Body of pancreas (tissue), 4 donors: ENCODE measurements around the gene HIP1R. TPM values are rescaled to one million over a fixed set of nuclear protein-coding genes. Genes with fewer than 3 reads are reported as not detected.

ENCODE experiments used
- ATAC-seq: fragments of 150-250 bp; one replicate; pipeline ENCODE4 v1.9.1; 2016
- DNase-seq, 4 donors: peaks; one replicate each; pipeline ENCODE4 v3.0.0-alpha.2; 2019
- H3K27ac ChIP-seq, 4 donors: fragments of 200-600 bp; sonication (generic); 1 replicate in 3 of 4; 2 replicates in 1 of 4; pipeline versions ENCODE4 v1.5.1 to v1.6.1; 2016 to 2019; ENCODE audit warnings: mild to moderate bottlenecking in 1 of 4, mixed read lengths in 1 of 4, moderate library complexity in 1 of 4
- H3K27me3 ChIP-seq, 2 donors: fragments of 200-600 bp; sonication (generic); one replicate each; pipeline ENCODE4 v1.6.0; 2016; ENCODE audit warnings: mild to moderate bottlenecking in 1 of 2
- H3K36me3 ChIP-seq, 2 donors: fragments of 200-600 bp; sonication (generic); replicated peaks in 1 of 2; 2 replicates each; pipeline ENCODE4 v1.5.1; 2016; ENCODE audit warnings: low read depth in 2 of 2; ENCODE audit not compliant: insufficient read depth in 1 of 2
- H3K4me1 ChIP-seq: fragments of 200-600 bp; sonication (generic); one replicate; pipeline ENCODE4 v1.6.0; 2016
- H3K4me3 ChIP-seq, 2 donors: fragments of 200-600 bp; sonication (generic); 1 replicate in 1 of 2; 2 replicates in 1 of 2; pipeline ENCODE4 v1.5.1; 2016 to 2019
- H3K9me3 ChIP-seq, 3 donors: fragments of 200-600 bp; sonication (generic); 1 replicate in 2 of 3; 2 replicates in 1 of 3; pipeline ENCODE4 v1.5.1; 2016
- POLR2A ChIP-seq, 3 donors: fragments of 450-650 bp; IDR thresholded peaks; one replicate each; pipeline ENCODE4 v1.6.1; 2016; ENCODE audit warnings: antibody characterized with exemption in 3 of 3, mild to moderate bottlenecking in 2 of 3
- WGBS, 2 donors: methylation state at CpG; one replicate each; pipeline ENCODE4 v1.1.5; 2017; 5-methylcytosine and 5-hydroxymethylcytosine counted together
- intact Hi-C: fragments of 100-400 bp; cut with DNase I; formaldehyde crosslinking; loops from one replicate; pipeline ENCODE4 v1.15.1; 2023
- total RNA-seq, 2 donors: library from RNA; depleted of rRNA; stranded (reverse); fragments of >200 nt; gene quantifications; one replicate each; pipeline ENCODE4 v1.1.0, GENCODE V29; 2016
- TF ChIP-seq, protein P1 (sequence below), 7 experiments: fragments of 450-650 bp in 4 of 7; fragments of 200-600 bp in 3 of 7; sonication (generic) in 3 of 7; IDR thresholded peaks; one replicate each; pipeline ENCODE4 v1.5.1; 2016 to 2019; ENCODE audit warnings: antibody characterized with exemption in 7 of 7

Gene HIP1R
- total RNA-seq, 2 donors from 2014 or later: 111 to 183 TPM

DNA sequence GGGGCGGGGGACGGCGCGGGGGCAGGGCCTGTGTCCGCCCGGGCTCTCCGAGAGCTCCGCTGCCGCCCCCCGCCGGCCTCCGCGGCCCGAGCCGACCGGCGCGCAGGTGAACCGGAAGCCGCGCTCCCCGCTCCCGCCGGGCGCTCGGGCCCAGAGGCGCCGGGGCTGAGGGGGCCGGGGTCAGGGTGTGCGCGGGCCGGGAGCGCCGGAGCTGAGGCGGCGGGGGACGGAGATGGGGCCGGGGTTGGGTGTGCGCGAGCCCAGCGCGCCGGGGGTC lies 431 bp downstream of the HIP1R start:
- peak; percentile 52 for ATAC-seq
- peak overlapping the region; percentile 68 to 93 (median 83) for H3K27ac ChIP-seq
- intact Hi-C loops: no loop called here
- no peaks in the 10 kb centered on the region for H3K9me3 ChIP-seq
- no peaks in the 10 kb centered on the region for H3K27me3 ChIP-seq
- peak; percentile 43 to 63 (median 49) for DNase-seq
- WGBS, 2 donors: 0% methylated on average over 2 of the region's 43 CpGs; no CpG with 5 or more reads in 1 of the 2 donors
- peaks cover 49% of the 10 kb centered on the region for H3K4me1 ChIP-seq
- H3K4me3 ChIP-seq: peak overlapping the region; percentile 19 to 61
- H3K36me3 ChIP-seq: no peaks in the 10 kb centered on the region
- no peak for TF ChIP-seq POLR2A (IDR thresholded peaks at IDR 0.05)
- TF ChIP-seq, protein P1, sequence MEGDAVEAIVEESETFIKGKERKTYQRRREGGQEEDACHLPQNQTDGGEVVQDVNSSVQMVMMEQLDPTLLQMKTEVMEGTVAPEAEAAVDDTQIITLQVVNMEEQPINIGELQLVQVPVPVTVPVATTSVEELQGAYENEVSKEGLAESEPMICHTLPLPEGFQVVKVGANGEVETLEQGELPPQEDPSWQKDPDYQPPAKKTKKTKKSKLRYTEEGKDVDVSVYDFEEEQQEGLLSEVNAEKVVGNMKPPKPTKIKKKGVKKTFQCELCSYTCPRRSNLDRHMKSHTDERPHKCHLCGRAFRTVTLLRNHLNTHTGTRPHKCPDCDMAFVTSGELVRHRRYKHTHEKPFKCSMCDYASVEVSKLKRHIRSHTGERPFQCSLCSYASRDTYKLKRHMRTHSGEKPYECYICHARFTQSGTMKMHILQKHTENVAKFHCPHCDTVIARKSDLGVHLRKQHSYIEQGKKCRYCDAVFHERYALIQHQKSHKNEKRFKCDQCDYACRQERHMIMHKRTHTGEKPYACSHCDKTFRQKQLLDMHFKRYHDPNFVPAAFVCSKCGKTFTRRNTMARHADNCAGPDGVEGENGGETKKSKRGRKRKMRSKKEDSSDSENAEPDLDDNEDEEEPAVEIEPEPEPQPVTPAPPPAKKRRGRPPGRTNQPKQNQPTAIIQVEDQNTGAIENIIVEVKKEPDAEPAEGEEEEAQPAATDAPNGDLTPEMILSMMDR (IDR thresholded peaks at IDR 0.05): peak in 1 of 7 experiments; percentile 8

DNA sequence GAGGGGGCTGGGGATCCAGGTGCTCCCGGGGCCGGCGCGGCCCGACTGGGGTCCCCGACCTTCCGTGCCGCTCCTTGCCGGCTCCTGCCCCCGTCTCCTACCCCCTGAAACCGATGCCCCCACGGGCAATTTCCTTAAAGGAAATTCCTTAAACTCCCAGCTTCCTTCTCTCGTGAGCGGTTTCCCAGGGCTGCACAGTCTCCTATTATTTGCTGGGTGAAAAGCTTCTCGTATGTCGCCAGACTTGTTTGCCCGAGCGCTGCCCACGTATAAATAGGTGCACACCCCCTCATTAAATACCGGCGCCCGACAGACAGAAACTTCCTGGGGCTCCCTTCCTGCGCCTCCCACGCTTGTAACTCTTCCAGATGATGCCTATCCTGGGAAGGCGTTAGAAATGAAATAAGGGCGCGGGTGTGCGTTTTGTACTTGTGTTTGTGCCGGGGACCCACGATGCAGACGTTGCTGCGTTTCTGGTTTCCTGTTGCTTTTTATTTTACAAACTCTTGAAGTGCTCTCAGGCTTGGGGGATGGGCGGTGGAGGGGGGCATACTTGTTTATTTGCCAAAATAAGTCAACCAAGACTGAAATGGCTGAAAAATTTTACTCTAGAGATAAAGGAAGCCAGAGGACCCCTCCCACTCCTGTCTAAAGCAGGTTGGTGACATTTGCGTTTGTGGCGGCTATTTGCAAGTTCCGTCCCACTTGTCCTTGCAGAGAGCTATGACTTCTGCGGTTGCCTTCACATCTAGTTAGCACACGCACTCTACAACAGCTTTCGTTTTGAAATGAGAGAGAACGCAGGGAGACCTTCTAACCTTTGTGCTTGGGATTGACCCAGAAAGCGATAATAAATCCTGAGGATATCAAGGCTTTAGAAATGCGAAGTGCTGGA lies 1.0 kb downstream of the HIP1R start:
- intact Hi-C loops: no loop called here
- peak; percentile 18 to 71 (median 57) for TF ChIP-seq POLR2A (IDR thresholded peaks at IDR 0.05)
- TF ChIP-seq, protein P1 (IDR thresholded peaks at IDR 0.05): no peak
- no peaks in the 10 kb centered on the region for H3K27me3 ChIP-seq
- H3K27ac ChIP-seq: peak overlapping the region; percentile 68 to 93 (median 83)
- H3K9me3 ChIP-seq: no peaks in the 10 kb centered on the region
- WGBS, 2 donors: 0 to 1% methylated on average over 26 to 42 of the region's 42 CpGs
- H3K4me1 ChIP-seq: peaks cover 55% of the 10 kb centered on the region
- peak overlapping the region; percentile 19 to 61 for H3K4me3 ChIP-seq
- ATAC-seq (peak; percentile 27), DNase-seq (peak; percentile 49 to 78 (median 66))
- H3K36me3 ChIP-seq: no peaks in the 10 kb centered on the region

DNA sequence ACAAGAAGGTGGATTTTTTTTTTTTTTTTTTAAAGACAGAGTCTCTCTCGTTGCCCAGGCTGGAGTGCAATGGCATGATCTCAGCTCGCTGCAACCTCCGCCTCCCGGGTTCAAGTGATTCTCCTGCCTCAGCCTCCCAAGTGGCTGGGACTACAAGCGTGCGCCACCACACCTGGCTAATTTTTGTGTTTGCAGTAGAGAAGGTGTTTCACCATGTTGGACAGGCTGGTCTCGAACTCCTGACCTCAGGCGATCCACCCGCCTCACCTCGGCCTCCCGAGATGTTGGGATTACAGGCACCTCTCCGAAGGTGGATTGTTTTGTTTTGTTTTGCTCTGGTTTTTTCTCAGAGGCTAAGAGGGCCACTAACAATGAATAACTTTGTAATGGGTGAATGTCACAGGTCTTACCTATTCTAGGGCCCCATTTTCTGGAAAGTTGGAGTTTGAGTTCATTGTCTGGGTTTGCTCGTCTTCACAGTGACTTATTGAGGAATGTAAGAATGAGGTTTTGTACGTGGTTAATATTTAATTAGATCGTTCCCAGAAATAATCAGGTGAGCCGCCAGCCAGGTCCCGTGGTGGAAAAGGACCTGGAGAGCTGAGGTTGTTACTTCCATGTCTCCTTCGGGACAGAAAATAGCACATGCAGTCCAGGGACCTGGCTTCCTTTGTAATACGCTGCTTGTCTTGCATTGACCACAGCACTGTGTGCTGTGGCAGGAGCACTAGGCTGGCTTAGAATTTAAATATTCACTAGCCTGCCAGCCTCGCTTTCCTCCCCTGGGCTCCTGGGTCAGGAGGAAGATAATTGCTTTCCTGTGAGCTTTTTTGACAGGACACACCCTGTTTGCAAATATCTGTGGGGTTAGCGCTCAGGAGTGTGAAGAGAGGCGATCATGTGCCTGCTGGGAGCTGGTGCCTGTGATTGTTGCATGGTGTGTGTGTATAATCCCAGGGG lies 2.3 kb downstream of the HIP1R start:
- Histone ChIP-seq H3K9me3 (no peaks in the 10 kb centered on the region), H3K27me3 (no peaks in the 10 kb centered on the region), H3K27ac (peak overlapping the region; percentile 40 to 93 (median 83)), H3K36me3 (no peaks in the 10 kb centered on the region), H3K4me3 (no peak overlapping the region), H3K4me1 (peaks cover 68% of the 10 kb centered on the region)
- peak; percentile 28 for ATAC-seq
- peak in 2 of 3 donors; percentile 44 to 47 for TF ChIP-seq POLR2A (IDR thresholded peaks at IDR 0.05)
- TF ChIP-seq, protein P1 (IDR thresholded peaks at IDR 0.05): no peak
- DNase-seq: peak; percentile 60 to 77 (median 70)
- 28 to 37% methylated on average over 20 to 22 of the region's 22 CpGs for WGBS, 2 donors
- intact Hi-C loops: no loop called here

DNA sequence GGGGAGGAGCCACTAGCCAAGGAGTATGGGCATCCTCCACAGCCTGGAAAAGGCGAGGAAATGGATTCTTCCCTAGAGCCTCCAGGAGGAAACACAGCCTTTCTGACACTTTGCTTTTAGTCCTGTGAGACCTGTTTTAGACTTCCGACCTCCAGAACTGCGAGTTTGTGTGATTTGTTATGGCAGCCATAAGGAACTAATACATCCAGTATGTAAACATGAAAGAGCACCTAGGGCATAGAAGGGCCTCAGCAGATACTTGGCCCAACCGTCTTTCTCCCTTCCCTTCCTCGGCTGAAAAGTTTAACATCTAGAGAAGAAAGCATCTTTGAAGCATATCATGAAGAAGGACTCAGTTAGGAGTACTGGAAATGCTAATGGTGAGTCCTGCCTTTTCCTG lies 3.6 kb downstream of the HIP1R start:
- Histone ChIP-seq H3K9me3 (no peaks in the 10 kb centered on the region), H3K27me3 (no peaks in the 10 kb centered on the region), H3K27ac (peak overlapping the region; percentile 21 to 93 (median 83)), H3K4me3 (no peak overlapping the region), H3K4me1 (peaks cover 80% of the 10 kb centered on the region), H3K36me3 (no peaks in the 10 kb centered on the region)
- DNase-seq: no peak
- no peak for TF ChIP-seq POLR2A (IDR thresholded peaks at IDR 0.05)
- WGBS, 2 donors: 80 to 91% methylated on average over 5 of the region's 5 CpGs
- ATAC-seq: no peak
- intact Hi-C loops: no loop called here
